ENCODE results near the gene ROR1. TPM values are rescaled to one million over a fixed set of nuclear protein-coding genes. Genes with fewer than 3 reads are reported as not detected.

Gene ROR1
- total and polyA plus RNA-seq, 9 of the 15 experiments (the other 6 are each of a cell fraction or from before 2014, with no cell fraction given), result 0.02 TPM; not detected in 8

DNA sequence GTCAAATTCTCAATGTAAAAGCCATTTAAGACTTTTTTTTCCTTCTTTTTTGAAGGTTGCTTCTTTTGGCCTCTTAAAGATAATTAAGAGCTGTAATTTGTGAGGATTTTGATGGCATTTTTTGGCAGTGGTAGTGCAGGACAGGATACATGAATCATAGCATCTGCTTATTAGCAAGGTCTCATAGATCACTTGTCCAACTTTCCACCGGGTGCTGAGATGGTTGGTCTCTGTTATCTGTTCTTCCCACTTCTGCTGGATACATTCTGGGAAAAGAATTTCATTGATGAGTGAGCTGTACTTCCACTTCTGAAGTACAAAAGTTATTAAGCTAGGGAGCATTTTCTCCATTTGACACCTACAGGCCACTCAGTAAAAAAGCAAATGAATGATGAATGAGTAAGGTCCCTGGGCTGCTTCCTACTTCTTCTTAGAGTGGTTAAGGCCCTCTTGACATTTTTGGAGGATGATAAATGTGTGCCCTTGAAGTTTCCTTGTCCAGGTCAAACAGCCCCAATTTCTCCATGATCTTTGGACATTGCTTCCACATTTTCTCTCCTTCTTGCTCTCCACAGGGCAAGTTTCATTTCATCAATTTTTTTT lies 100.6 kb downstream of the ROR1 start:
- H3K27ac ChIP-seq (ENCODE audit: extremely low read depth, low read depth, low read length), result no peak overlapping the region
- intact Hi-C loops (cut with micrococcal nuclease), result no loop called here

GRCh38 chr1:63875636-63876035 lies 101.8 kb downstream of the ROR1 start:
- Histone ChIP-seq H3K36me3 (ENCODE audit: control insufficient read depth, insufficient read depth, low read length) (no peaks in the 10 kb centered on the region), H3K9ac (ENCODE audit: insufficient read depth in 1 of 2, low read depth in 2 of 2, low read length in 2 of 2) (no peak overlapping the region), H3K27ac (ENCODE audit: extremely low read depth, low read depth, low read length) (no peak overlapping the region), H3K27me3 (ENCODE audit: control insufficient read depth in 2 of 2, insufficient read depth in 2 of 2, low read length in 2 of 2) (no peaks in the 10 kb centered on the region), H4K20me1 (replicated peaks; ENCODE audit: control insufficient read depth, insufficient read depth, low read length) (no peaks in the 10 kb centered on the region), H3K9me1 (ENCODE audit: control insufficient read depth, insufficient read depth, low read length) (no peaks in the 10 kb centered on the region), H3K4me1 (replicated peaks in 1 of 2; ENCODE audit: control insufficient read depth in 2 of 2, insufficient read depth in 2 of 2, low read length in 2 of 2) (no peaks in the 10 kb centered on the region), H2AFZ (ENCODE audit: low read depth, low read length) (no peak overlapping the region), H3K4me3 (no peak overlapping the region), H3K9me3 (replicated peaks; ENCODE audit: control insufficient read depth, insufficient read depth, low read depth, low read length) (no peaks in the 10 kb centered on the region), H3K4me2 (ENCODE audit: insufficient read depth, low read length) (no peak overlapping the region), H3K79me2 (ENCODE audit: control insufficient read depth, insufficient read depth, low read length) (no peaks in the 10 kb centered on the region)
- intact Hi-C loops (cut with micrococcal nuclease) (no loop called here), in situ Hi-C loops (cut with MboI) (no loop called here)
- FAIRE-seq (no peak), ATAC-seq (no peak), DNase-seq (ENCODE audit: extremely low read depth in 1 of 4, low spot score in 3 of 4) (no peak)
- no TSS peak for BruUV-seq (replicated peaks)
- ChIA-PET CTCF (ENCODE audit: low intra/inter-chr PET ratio) (no interaction called here), POLR2A (interaction anchor here (0.8 kb wide), 1 partner anchor 77 kb away, joined by 3 read pairs; no protein-coding TSS in a partner anchor)
- TF ChIP-seq TCF3 (CRISPR knock-in tag; IDR thresholded peaks at IDR 0.05), result no peak
- TF ChIP-seq POLR3A (IDR thresholded peaks at IDR 0.05; ENCODE audit: borderline replicate concordance, extremely low read depth, insufficient read depth, insufficient read length), result no peak
- no peak for TF ChIP-seq MTA3 (IDR thresholded peaks at IDR 0.05; ENCODE audit: borderline replicate concordance)
- TF ChIP-seq ZBTB11 (CRISPR knock-in tag; IDR thresholded peaks at IDR 0.05), result no peak
- TF ChIP-seq ZNF384 (IDR thresholded peaks at IDR 0.05; ENCODE audit: low read depth, low read length), result no peak
- TF ChIP-seq ZBTB1 (CRISPR knock-in tag; IDR thresholded peaks at IDR 0.05; ENCODE audit: borderline replicate concordance, low read depth), result no peak
- no peak for TF ChIP-seq ZNF175 (CRISPR knock-in tag; IDR thresholded peaks at IDR 0.05; ENCODE audit: low read depth)
- TF ChIP-seq, protein P1, sequence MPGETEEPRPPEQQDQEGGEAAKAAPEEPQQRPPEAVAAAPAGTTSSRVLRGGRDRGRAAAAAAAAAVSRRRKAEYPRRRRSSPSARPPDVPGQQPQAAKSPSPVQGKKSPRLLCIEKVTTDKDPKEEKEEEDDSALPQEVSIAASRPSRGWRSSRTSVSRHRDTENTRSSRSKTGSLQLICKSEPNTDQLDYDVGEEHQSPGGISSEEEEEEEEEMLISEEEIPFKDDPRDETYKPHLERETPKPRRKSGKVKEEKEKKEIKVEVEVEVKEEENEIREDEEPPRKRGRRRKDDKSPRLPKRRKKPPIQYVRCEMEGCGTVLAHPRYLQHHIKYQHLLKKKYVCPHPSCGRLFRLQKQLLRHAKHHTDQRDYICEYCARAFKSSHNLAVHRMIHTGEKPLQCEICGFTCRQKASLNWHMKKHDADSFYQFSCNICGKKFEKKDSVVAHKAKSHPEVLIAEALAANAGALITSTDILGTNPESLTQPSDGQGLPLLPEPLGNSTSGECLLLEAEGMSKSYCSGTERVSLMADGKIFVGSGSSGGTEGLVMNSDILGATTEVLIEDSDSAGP (CRISPR knock-in tag; IDR thresholded peaks at IDR 0.05), result no peak
- no peak for TF ChIP-seq MCM5 (IDR thresholded peaks at IDR 0.05; ENCODE audit: low read depth)
- TF ChIP-seq HCFC1 (IDR thresholded peaks at IDR 0.05; ENCODE audit: low read depth, low read length), result no peak

More for the DNA sequence above, 100.6 kb downstream of the ROR1 start:
- no peaks in the 10 kb centered on the region for H3K27me3 ChIP-seq (ENCODE audit: control insufficient read depth in 2 of 2, insufficient read depth in 2 of 2, low read length in 2 of 2)
- no peaks in the 10 kb centered on the region for H3K4me1 ChIP-seq (replicated peaks in 1 of 2; ENCODE audit: control insufficient read depth in 2 of 2, insufficient read depth in 2 of 2, low read length in 2 of 2)
- no peak overlapping the region for H2AFZ ChIP-seq (ENCODE audit: low read depth, low read length)
- no peak for FAIRE-seq
- no peaks in the 10 kb centered on the region for H3K9me3 ChIP-seq (replicated peaks; ENCODE audit: control insufficient read depth, insufficient read depth, low read depth, low read length)
- no peaks in the 10 kb centered on the region for H3K9me1 ChIP-seq (ENCODE audit: control insufficient read depth, insufficient read depth, low read length)
- H3K79me2 ChIP-seq (ENCODE audit: control insufficient read depth, insufficient read depth, low read length), result no peaks in the 10 kb centered on the region
- H3K9ac ChIP-seq (ENCODE audit: insufficient read depth in 1 of 2, low read depth in 2 of 2, low read length in 2 of 2), result no peak overlapping the region
- H4K20me1 ChIP-seq (replicated peaks; ENCODE audit: control insufficient read depth, insufficient read depth, low read length), result no peaks in the 10 kb centered on the region
- CTCF ChIA-PET (ENCODE audit: low intra/inter-chr PET ratio), result no interaction called here
- POLR2A ChIA-PET, result no interaction called here
- in situ Hi-C loops (cut with MboI), result no loop called here
- no peak for DNase-seq (ENCODE audit: extremely low read depth in 1 of 4, low spot score in 3 of 4)
- no peak overlapping the region for H3K4me2 ChIP-seq (ENCODE audit: insufficient read depth, low read length)
- BruUV-seq (replicated peaks), result no TSS peak
- TF ChIP-seq NUFIP1 (IDR thresholded peaks at IDR 0.05; ENCODE audit: partially characterized antibody) (no peak), STAT5A (IDR thresholded peaks at IDR 0.05; ENCODE audit: borderline replicate concordance, low read length) (no peak)
- no peaks in the 10 kb centered on the region for H3K36me3 ChIP-seq (ENCODE audit: control insufficient read depth, insufficient read depth, low read length)
- no peak overlapping the region for H3K4me3 ChIP-seq
- 0% methylated on average over 1 of the region's 1 CpG for WGBS (ENCODE audit: insufficient coverage, low coverage, missing lambda C conversion rate)
- ATAC-seq, result no peak
